ENCODE data around the gene NBAS. TPM values are rescaled to one million over a fixed set of nuclear protein-coding genes. Genes with fewer than 3 reads are reported as not detected.

Gene NBAS
- total and polyA plus RNA-seq, 9 of the 15 experiments (the other 6 are each of a cell fraction or from before 2014, with no cell fraction given), result 15.3 to 94.4 (median 69.9) TPM

DNA sequence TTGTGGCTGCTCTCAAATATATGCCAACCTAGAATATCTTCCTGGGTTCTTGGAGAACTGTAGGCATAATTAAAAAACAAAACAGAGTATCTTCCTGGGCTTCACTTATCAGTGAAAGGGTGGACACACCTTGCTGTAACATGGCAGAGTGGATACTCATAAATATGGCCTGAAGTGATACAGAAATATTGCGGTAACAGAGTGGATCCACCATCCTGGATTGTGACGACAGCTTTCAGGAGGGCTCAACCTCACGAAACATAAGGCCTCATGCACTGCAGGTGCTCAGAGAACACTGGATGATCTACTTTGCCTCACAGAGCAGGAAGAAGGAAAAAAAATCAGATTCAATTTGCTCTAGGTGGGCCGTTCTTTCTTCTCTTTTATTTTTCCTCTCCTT is 336.0 kb downstream of the NBAS start:
- peaks cover 3% of the 10 kb centered on the region for H3K9me1 ChIP-seq (ENCODE audit: control insufficient read depth, insufficient read depth, low read length)
- no peaks in the 10 kb centered on the region for H3K27me3 ChIP-seq (ENCODE audit: control insufficient read depth in 2 of 2, insufficient read depth in 2 of 2, low read length in 2 of 2)
- H3K4me2 ChIP-seq (ENCODE audit: insufficient read depth, low read length), result no peak overlapping the region
- no peak for DNase-seq (ENCODE audit: extremely low read depth in 1 of 4, low spot score in 3 of 4)
- no TSS peak for BruUV-seq (replicated peaks)
- FAIRE-seq, result no peak
- TF ChIP-seq, protein P1, sequence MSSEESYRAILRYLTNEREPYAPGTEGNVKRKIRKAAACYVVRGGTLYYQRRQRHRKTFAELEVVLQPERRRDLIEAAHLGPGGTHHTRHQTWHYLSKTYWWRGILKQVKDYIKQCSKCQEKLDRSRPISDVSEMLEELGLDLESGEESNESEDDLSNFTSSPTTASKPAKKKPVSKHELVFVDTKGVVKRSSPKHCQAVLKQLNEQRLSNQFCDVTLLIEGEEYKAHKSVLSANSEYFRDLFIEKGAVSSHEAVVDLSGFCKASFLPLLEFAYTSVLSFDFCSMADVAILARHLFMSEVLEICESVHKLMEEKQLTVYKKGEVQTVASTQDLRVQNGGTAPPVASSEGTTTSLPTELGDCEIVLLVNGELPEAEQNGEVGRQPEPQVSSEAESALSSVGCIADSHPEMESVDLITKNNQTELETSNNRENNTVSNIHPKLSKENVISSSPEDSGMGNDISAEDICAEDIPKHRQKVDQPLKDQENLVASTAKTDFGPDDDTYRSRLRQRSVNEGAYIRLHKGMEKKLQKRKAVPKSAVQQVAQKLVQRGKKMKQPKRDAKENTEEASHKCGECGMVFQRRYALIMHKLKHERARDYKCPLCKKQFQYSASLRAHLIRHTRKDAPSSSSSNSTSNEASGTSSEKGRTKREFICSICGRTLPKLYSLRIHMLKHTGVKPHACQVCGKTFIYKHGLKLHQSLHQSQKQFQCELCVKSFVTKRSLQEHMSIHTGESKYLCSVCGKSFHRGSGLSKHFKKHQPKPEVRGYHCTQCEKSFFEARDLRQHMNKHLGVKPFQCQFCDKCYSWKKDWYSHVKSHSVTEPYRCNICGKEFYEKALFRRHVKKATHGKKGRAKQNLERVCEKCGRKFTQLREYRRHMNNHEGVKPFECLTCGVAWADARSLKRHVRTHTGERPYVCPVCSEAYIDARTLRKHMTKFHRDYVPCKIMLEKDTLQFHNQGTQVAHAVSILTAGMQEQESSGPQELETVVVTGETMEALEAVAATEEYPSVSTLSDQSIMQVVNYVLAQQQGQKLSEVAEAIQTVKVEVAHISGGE (CRISPR knock-in tag; IDR thresholded peaks at IDR 0.05), result no peak
- TF ChIP-seq CSDE1 (IDR thresholded peaks at IDR 0.05) (no peak), ZC3H11A (IDR thresholded peaks at IDR 0.05; ENCODE audit: low read depth, low read length) (no peak), CEBPB (tag; IDR thresholded peaks at IDR 0.05) (no peak), POLR2B (IDR thresholded peaks at IDR 0.05; ENCODE audit: low read depth, partially characterized antibody) (no peak), ZBTB17 (CRISPR knock-in tag; IDR thresholded peaks at IDR 0.05) (no peak), KLF10 (CRISPR knock-in tag; IDR thresholded peaks at IDR 0.05) (no peak), SP1 (CRISPR knock-in tag; IDR thresholded peaks at IDR 0.05) (no peak), DNMT1 (IDR thresholded peaks at IDR 0.05) (no peak), NEUROD1 (IDR thresholded peaks at IDR 0.05; ENCODE audit: borderline replicate concordance, low read depth, low read length, partially characterized antibody) (no peak), POLR2A (conservative IDR thresholded peaks at IDR 0.05) (no peak), SUPT5H (IDR thresholded peaks at IDR 0.05) (no peak)
- TF ChIP-seq, protein P2, sequence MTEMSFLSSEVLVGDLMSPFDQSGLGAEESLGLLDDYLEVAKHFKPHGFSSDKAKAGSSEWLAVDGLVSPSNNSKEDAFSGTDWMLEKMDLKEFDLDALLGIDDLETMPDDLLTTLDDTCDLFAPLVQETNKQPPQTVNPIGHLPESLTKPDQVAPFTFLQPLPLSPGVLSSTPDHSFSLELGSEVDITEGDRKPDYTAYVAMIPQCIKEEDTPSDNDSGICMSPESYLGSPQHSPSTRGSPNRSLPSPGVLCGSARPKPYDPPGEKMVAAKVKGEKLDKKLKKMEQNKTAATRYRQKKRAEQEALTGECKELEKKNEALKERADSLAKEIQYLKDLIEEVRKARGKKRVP (CRISPR knock-in tag; IDR thresholded peaks at IDR 0.05), result no peak
- TF ChIP-seq, protein P3, sequence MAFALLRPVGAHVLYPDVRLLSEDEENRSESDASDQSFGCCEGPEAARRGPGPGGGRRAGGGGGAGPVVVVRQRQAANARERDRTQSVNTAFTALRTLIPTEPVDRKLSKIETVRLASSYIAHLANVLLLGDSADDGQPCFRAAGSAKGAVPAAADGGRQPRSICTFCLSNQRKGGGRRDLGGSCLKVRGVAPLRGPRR (CRISPR knock-in tag; IDR thresholded peaks at IDR 0.05), result no peak
- TF ChIP-seq, protein P4, sequence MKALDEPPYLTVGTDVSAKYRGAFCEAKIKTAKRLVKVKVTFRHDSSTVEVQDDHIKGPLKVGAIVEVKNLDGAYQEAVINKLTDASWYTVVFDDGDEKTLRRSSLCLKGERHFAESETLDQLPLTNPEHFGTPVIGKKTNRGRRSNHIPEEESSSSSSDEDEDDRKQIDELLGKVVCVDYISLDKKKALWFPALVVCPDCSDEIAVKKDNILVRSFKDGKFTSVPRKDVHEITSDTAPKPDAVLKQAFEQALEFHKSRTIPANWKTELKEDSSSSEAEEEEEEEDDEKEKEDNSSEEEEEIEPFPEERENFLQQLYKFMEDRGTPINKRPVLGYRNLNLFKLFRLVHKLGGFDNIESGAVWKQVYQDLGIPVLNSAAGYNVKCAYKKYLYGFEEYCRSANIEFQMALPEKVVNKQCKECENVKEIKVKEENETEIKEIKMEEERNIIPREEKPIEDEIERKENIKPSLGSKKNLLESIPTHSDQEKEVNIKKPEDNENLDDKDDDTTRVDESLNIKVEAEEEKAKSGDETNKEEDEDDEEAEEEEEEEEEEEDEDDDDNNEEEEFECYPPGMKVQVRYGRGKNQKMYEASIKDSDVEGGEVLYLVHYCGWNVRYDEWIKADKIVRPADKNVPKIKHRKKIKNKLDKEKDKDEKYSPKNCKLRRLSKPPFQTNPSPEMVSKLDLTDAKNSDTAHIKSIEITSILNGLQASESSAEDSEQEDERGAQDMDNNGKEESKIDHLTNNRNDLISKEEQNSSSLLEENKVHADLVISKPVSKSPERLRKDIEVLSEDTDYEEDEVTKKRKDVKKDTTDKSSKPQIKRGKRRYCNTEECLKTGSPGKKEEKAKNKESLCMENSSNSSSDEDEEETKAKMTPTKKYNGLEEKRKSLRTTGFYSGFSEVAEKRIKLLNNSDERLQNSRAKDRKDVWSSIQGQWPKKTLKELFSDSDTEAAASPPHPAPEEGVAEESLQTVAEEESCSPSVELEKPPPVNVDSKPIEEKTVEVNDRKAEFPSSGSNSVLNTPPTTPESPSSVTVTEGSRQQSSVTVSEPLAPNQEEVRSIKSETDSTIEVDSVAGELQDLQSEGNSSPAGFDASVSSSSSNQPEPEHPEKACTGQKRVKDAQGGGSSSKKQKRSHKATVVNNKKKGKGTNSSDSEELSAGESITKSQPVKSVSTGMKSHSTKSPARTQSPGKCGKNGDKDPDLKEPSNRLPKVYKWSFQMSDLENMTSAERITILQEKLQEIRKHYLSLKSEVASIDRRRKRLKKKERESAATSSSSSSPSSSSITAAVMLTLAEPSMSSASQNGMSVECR (CRISPR knock-in tag; IDR thresholded peaks at IDR 0.05), result no peak
- ATAC-seq, result no peak; the same call in 1 of the 3 replicates
- no peak overlapping the region for H3K4me3 ChIP-seq
- H3K27ac ChIP-seq (ENCODE audit: extremely low read depth, low read depth, low read length), result no peak overlapping the region
- ChIA-PET CTCF (ENCODE audit: low intra/inter-chr PET ratio) (no interaction called here), POLR2A (interaction anchor here (0.9 kb wide), 1 partner anchor 11 kb away, joined by 3 read pairs; no protein-coding TSS in a partner anchor)
- no peaks in the 10 kb centered on the region for H3K4me1 ChIP-seq (replicated peaks in 1 of 2; ENCODE audit: control insufficient read depth in 2 of 2, insufficient read depth in 2 of 2, low read length in 2 of 2)
- WGBS (ENCODE audit: insufficient coverage, low coverage, missing lambda C conversion rate), result 75% methylated on average over 4 of the region's 4 CpGs
- H3K9me3 ChIP-seq (replicated peaks; ENCODE audit: control insufficient read depth, insufficient read depth, low read depth, low read length), result no peaks in the 10 kb centered on the region
- intact Hi-C loops (cut with micrococcal nuclease) (no loop called here), in situ Hi-C loops (cut with MboI) (no loop called here)
- H3K9ac ChIP-seq (ENCODE audit: insufficient read depth in 1 of 2, low read depth in 2 of 2, low read length in 2 of 2), result no peak overlapping the region
- peaks cover 52% of the 10 kb centered on the region; the same call in 2 of the 3 replicates for H3K36me3 ChIP-seq (ENCODE audit: control insufficient read depth, insufficient read depth, low read length)
- H2AFZ ChIP-seq (ENCODE audit: low read depth, low read length), result no peak overlapping the region
- H4K20me1 ChIP-seq (replicated peaks; ENCODE audit: control insufficient read depth, insufficient read depth, low read length), result no peaks in the 10 kb centered on the region
- H3K79me2 ChIP-seq (ENCODE audit: control insufficient read depth, insufficient read depth, low read length), result no peaks in the 10 kb centered on the region

Data from K562 (cell line).